ENCODE measurements around the gene IL17RA.
A peak's percentile ranks its signal among the peaks of the same experiment; 100 is the strongest.

Gene IL17RA

DNA sequence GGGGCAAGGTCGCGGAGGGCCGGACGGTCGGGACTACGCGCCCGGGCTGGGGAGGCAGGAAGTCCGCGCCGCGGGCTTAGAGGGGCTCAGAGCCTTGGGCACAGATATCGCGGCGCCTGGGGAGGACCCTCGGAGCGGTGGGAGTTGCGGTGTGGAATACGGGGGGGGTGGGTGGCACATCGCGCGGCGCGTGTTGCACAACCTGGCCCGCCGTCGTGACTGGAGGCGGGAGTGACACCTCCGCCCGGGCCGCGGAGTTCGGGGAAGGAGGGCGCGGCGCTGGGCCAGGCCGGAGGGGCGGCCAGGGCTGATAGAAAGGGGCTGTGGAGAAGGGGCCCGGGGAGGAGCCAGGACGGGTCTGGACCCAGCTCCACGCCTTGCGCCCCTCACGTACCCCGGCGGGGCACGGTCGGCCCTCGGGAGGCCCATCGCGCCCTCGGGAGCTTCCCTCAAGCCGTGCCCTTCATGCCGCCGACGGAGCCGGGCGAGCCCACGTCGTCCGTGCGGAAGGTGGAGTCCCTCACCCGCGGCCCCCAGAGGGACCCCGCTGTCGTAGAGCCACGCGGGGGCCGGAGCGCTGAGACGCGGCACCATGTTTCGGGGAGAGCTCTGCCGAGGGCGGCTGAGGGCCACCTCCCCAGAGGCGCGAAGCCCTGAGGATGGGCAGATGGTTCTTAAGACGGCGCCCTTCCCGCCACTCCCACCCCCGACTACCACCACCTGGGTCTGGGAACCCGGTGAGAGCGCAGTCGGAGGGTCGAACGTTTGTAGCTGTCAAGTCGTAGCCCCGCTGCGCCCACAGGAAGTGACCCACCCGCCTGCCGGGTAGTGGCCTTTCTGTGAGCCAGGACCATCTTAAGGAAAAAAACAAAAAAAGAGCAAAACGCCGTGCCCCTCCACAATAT, 729 bp downstream of the IL17RA start:
- DNase-seq: no peak

DNA sequence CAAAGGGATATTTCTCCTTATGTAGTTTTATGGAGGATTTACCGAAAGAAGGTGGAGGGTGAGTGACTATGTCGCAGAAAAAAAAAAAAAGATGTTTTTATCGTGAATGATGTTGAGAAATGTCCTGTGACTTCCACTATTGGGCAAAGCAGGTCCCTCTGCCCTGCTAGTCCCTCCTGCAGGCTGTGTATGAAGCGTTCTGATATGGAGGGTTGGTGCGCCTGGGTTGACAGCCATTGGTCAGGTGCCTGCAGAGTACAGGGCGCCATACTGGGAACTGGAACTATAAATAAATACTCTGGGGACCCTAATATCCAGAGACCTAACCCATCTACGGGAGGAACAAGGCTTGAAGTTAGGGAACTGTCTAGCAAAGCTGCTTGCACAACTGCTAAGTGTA, 1.5 kb downstream of the IL17RA start:
- DNase-seq: no peak

DNA sequence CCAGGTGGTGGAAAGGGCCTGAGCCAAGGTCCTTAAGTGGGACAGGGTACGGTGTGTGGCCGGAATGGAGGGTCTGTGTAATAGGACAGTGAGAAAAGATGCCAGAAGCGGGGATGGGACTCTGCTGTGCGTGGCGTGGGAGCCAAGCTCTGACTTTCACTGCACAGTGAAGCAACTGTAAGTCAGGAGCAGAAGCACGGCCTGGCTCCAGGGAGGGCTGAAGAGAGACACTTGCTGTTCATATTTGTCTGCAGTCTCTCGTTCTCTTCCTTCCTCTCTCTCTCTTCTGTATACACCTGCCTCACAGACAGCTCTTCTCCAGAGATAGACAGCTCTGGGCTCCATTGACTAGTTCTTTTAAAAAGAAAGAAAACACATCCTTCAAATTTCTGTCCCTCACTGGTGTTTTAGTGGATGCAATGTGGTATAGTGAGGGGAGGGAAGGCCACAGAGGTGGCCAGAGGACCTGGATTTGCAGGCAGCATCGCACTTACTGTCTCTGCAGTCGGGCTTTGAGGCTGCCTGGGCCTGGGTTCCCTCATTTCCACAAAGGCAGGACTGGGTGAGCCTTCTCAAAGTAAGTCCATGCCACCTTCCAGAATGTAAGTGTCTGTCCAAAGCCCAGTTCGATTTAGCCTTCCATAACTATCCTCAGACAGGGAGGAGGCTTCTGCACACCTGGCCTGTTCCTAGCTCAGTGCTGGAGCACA, 2.1 kb downstream of the IL17RA start:
- no peak for DNase-seq

DNA sequence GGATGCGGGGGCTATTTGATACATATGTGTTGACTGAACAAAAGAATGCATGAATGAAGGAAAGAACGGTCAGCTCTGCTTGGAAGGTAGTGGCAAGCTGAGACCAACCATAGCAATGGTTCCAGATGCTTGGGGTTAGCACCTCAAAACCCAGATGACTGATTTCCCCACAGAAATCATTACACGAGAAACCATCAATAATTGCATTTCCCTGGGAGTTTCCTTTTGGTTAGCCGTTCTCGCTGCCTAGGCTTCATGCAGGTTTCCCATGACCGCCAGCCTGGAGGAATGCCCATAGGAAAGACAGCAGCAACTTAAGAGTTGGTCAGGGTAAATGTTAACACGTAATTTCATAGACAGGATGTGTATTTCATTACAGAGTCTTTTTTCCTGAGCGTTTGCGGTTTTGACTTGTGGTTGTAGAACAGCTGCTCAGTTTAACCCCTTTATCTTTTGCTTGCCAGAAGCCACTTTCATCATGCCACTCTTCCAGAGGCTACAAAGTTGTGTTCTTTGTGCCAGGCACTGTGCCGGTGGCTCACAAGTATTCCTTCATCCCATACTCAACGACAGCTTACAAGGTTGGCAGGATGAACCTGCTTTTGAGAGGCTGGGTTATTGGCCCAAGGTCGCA, 2.8 kb downstream of the IL17RA start:
- peak; percentile 85 for DNase-seq

DNA sequence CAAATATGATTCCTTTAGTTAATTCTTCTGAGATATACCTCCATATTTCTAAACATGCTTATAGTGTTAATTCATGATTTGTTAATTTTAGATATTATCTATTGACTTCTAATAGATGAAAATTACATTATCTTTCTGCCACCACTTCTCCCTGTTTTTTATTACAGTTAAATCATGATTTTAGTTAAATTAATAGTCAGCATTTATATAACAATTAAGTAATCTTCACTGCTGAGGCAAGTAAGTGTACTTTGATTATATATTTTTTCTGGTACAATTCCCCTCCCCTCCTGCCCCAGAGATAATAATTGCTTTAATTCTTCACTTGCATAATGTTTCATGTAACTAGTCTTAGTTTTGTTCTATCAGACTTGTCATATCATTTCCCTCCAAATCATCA, 5.8 kb downstream of the IL17RA start:
- DNase-seq: no peak

DNA sequence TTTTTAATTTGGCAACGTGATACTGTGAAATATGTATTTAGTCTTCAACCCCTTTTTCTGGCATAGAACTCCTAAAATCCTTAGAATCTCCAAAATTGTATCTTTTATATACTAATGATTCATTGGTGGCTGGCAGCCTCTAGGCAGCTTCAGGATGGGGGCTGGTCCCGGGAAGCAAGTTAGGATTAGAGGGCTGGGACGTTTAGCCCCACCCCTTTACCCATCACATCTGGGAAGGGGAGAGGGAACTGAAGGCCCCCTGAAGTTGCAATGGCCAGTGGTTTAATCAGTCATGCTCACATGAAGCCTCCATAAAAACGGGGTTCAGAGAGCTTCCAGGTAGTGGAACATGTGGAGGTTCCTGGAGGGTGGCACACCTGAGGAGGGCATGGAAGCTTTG, 7.1 kb downstream of the IL17RA start:
- DNase-seq: no peak

DNA sequence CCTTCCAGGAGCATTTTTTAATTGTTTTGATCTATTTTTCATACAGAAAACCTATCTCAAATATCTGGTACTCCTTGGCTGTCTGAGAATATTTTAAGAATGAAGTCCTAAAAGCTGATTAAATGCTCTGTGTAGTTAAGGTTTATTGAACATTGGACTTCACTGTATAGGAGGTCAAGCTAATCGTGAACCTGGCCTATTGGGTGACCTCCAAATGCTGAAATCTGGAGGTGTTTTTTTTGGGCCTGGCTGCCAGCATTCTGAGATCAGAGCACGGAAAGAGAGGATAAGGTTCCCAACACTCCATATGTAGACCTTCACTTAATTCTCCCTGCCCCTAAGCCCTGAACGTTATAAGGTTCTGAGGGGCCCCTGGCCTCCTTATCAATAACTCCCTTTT, 8.3 kb downstream of the IL17RA start:
- no peak for DNase-seq

DNA sequence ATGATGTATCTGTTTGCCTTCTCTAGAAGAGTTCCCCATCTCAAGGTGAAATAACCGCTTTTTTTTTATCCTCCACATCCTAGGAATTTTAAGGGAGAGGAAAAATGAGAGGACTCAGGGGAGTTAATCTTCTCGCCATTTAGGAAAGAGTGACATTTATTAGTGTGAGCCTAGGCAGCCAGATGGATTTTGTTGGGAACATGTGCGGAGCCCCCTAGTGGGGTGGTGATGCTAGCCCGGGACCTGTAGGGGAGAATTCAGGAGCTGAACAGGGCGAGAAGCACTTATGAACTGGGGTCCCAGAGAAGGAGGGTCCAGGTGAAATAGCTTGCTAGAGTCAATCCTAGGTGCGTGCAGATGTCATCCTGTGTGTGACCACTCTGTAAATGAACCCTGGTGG, 10.7 kb downstream of the IL17RA start:
- no peak for DNase-seq

DNA sequence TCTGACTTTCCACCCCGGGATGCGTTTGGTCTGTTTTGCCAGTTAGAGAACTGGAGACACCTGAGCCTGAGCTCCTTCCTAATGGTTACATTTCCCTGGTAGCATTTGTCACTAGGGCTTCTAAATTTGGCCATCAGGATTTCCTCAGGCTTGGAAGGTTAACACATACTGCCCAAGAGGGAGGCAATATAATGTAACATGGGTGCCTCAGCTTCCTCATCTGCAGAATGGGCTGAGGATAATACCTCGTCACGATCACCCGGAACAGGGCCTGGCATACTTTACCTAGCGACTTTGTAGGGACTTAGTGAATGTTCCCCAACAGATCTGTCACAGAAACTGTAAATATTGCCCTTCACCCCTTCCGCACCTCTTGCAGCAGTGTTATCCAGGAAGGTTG, 11.3 kb downstream of the IL17RA start:
- no peak for DNase-seq

DNA sequence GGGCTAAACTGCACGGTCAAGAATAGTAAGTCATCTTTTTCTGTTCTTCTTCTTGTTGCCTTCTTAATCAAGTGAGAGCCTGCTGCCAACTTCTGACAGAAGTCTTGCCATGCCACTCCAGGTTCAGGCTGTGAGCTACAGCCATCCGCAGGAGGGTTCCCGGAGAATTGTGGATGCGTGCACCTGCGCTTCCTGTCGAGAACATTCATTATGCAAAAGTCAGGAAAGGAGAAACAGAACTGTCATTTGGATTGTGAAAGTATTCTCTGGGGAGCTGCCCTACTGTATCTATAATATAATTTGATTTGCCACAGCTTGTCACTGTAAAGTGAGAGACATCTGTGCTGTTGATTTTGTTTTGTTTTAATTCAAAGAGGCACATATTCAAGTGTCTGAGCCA, 12.3 kb downstream of the IL17RA start:
- DNase-seq: no peak

DNA sequence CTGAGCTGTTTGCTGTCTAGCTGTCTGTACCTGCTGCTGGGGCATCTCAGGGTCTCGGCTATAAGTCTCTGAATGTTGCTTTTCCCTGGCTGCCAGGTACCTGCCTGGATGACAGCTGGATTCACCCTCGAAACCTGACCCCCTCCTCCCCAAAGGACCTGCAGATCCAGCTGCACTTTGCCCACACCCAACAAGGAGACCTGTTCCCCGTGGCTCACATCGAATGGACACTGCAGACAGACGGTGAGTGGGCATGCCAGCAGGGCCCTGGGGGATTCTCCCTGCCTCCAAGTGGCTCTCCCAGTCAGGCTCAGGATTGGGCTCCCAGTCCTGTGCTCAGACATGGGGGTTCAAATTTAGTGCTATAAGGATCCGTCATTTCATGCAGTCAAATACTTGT, 12.9 kb downstream of the IL17RA start:
- DNase-seq: no peak

DNA sequence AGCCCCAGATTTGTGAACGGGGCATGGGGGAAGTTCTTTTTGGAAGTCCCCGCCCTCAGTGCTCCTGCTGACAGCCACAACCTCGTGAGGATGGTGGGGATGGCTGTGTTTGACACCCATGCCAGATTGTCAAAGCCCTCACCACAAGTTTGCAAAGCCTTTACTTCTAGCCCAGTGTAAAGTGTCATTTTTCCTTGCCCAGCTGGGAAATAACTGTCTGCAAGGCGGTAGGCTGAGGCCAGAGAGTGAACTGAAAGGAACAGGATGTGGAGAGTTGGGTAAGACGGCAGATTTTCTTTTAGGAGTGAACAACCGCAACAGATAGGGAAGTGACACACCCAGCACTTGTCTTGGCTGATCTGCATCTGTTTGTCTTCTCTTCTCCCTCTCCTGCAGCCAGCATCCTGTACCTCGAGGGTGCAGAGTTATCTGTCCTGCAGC, 13.6 kb downstream of the IL17RA start:
- peak; percentile 80 for DNase-seq

DNA sequence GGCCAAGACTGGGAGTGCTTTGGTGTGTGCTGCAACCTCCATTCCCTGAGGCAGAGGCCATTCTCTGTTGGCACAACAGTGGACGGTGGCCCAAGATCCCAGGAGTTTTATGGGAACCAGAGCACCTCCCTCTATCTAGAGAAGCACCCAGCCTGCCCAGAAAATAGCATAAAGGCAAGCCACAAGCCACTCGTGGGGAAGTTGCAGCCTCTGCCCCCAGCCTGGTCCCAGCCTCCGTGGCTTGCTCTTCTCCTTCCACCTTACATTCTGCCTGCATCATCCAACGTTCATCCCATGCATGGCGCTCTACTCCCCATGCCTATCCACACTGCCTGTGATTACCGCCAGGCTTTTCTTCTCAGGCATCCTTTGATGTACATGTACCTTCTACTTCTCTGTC, 15.8 kb downstream of the IL17RA start:
- DNase-seq: no peak

DNA sequence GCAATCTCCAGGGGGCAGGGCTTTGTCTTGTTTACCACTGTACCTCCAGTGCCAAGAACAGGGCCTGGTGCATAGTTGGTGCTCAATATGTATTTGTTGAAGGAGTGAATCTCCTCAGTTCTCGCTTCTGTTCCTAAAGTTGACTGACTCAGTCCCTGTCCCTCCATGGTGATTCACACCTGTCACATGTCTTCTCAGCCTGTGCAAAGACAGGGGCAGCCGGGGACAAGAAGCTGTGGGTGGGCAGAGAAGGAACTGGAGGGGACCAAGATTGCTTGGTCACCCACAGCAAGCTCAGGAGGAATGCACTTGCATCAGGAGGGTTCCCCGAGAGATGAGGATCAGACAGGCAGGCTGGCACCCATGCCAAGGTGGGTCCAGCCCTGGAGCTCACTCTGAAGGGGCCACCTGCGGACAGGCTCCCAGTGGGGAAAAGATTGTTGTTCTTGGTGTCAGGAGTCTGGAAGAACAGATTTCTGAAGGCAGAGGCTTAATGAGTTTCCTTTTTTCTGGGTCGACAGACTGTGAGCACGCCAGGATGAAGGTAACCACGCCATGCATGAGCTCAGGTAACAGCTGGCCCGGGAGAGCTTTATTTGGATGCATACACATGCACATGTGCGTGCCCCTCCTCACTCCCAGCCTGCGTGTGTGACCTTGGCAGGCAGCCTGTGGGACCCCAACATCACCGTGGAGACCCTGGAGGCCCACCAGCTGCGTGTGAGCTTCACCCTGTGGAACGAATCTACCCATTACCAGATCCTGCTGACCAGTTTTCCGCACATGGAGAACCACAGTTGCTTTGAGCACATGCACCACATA, 16.9 kb downstream of the IL17RA start:
- no peak for DNase-seq

DNA sequence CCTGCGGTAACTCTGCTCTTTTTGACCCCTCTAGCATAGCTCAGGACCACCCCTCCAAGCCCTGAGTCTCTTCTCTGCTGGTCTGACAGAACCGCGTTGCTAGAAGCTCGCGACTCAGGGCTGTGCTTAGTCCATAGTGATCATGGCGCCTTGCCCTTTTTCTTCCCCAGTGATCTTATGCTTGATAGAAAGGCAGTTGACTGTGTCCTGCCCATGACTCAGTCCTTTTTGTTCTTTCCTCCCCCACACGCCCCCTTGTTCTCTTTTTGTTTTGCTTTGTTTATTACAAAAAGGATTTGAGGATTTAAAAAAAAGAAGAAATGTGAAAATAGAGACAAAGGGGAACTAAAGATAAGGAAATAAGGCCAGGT, 17.5 kb downstream of the IL17RA start:
- DNase-seq: peak; percentile 60

DNA sequence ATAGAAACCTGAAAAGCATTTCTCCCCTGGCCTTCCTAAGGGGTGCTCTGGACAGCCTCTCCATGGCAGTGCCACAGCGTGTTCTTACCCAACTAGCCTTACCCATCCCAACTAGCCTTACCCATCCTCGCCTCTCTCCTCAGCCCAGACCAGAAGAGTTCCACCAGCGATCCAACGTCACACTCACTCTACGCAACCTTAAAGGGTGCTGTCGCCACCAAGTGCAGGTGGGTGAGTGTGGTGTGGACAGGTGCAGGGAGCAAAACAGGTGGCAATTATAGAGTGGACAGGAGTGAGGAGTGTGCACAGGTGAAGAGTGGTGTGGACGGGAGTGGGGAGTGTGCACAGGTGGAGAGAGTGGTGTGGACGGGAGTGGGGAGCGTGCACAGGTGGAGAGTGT, 18.6 kb downstream of the IL17RA start:
- DNase-seq: no peak

DNA sequence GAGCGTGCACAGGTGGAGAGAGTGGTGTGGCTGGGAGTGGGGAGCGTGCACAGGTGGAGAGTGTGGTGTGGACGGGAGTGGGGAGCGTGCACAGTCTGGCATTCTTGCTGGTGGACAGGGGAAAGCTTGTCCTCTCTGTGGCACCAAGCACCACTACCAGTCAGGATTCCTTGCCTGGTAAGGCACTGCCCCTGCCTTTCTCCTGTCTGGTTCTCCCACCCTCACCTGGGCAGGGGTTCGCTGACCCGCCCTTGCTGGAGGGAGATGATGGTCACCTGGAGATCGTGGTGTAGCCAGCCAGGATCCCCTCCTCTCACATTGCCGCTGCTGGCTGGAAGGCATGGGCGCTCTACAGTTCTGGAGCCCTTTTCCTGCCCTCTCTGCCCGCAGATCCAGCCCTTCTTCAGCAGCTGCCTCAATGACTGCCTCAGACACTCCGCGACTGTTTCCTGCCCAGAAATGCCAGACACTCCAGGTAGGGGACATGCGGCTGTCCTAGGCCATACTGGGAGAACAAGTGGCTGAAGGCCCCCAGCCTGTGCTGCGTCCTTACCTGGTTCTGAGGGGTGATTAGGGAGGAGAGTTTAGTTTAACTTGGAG, 19.6 kb downstream of the IL17RA start:
- DNase-seq: no peak

DNA sequence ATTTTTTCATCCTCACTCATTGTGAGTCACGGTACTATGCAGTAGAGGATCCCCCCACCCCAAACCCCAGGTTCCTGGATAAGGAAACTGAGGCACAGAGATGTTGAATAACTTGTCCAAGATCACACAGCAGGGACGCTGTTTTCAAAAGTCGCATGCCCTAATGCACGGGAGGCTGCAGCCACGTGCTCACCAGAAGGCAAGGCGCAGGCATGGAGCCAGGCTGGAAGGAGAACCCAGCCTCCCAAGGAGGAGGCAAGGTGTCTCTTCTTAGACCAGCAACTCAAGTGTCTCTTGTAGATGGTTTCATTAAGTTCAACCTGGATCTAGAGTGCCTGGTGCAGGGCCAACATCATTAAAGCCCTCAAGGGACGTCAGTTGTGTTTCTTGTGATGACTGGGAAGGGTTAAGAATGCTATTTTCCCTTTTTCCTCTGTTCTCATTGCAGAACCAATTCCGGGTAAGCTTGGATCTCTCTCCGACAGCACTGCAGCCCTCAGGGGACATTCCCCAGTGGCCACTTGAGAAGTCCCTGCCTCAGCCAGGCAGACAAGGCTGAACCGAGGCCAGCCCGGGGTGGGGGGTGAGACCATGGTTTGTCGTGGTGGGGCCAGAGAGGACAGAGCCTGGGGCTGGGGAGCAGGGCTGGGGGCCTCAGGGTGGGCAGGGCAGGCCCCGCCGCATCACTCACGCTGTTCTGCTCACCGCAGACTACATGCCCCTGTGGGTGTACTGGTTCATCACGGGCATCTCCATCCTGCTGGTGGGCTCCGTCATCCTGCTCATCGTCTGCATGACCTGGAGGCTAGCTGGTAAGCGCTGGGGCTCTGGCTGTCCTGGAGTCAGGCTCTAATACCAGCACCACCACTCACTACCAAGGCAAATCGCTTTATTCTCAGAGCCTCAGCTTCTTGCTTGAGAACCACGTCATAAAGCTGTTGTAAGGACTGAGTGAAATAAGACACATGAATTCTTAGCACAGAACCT, 20.6 kb downstream of the IL17RA start:
- no peak for DNase-seq

DNA sequence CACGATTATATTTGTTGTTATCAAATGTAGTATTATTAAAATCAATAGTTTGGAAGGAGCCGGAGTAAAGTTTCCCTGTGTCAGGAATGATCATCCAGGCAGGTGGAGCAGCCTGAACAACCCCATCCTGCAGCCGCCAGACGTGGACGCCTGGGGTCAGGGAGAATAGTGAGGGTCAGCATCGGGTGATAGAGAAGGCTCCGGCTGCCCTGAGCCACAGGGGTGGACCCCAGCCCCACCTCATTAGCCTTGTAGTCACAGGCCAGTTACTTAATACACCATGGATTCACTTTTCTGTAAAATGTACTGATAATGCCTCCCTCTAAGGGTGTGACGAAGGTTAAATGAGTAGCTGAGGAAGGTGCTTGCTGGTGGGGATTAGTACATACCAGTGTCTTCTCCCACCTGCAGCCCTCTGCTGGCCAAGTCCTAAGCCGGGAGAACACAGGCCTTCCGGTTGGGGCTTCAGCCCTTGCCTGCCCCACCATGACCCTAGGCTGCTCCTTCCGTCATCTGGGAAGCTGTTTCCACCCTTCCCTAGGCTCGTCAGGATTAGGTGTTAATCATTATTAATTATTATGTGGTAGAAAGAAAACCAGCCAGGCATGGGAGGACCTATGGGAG, 21.5 kb downstream of the IL17RA start:
- DNase-seq: no peak

DNA sequence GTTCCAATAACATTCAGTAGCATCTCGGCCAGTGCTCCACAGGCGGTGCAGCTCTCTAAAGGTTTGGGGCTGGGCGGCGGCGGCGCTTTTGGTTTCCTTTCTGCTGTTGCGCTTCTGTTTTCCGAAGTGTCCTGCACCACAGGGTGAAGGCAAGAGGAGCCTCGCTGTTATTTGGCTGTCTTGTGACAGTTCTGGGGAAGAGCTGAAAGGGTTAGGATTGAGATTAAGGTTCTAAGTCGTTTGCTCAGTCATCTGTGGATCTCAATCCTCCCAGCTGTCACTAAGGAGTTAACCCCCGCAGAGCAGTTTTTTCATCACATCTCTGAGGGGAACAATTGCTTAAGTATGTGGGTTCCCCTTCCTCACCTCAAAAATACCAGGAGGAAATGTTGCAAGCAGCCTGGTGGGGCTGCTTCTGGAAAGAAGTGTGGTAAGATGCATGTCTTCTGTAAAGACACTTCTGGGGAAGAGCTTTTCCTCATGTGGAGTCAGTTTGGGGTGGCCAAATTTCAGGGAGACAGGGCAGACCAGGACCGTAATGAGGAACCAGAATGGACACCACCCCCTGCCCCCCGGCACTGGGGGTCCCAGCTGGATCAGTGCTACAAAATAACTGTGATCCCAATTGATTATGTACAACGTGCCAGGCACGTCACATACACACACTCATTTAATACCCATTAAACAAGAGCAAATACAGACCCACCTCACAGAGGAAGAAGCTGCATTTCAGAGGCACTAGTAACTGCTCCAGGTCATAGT, 22.2 kb downstream of the IL17RA start:
- no peak for DNase-seq
